ENCODE data around the gene FOXK2.
A peak's percentile ranks its signal among the peaks of the same experiment; 100 is the strongest.
"Not testable (repeated sequence)": the region's sequence is repeated elsewhere in the genome, so short reads cannot be mapped to it uniquely, and the experiment has no call there.

Gene FOXK2

GRCh38 chr17:82491196-82491530, 28.4 kb upstream of the FOXK2 start:
- Mint-ChIP-seq H3K36me3 (peaks cover 61% of the 10 kb centered on the region), H3K4me3 (no peak overlapping the region), H3K4me1 (peaks cover 36% of the 10 kb centered on the region), H3K27ac (no peak overlapping the region), H3K9me3 (no peaks in the 10 kb centered on the region)
- ATAC-seq: no peak
- DNase-seq (ENCODE audit: low spot score in 2 of 2): no peak

DNA sequence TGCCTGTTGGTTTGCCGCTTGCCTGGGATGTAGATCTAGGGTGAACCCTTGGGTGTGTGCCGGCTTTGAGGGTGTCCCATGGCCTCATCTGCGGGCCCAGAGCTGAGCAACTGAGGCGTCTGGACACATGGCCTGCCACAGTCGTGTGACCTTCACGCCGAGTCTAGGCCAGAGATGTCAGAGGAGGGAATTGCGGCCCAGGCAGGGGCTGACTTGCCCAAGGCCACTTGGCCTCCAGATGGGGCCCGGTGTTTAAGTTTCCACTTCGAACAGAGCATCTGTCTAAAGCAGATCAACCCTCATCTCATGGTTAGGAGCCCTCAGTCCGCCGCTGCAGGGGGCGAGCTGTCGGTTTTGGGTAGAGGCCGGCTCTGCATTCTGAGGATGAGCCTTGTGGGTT, 28.0 kb upstream of the FOXK2 start:
- Mint-ChIP-seq H3K36me3 (peaks cover 57% of the 10 kb centered on the region), H3K9me3 (no peaks in the 10 kb centered on the region), H3K4me3 (no peak overlapping the region), H3K27ac (no peak overlapping the region), H3K4me1 (peaks cover 36% of the 10 kb centered on the region)
- no peak for ATAC-seq
- no peak for DNase-seq (ENCODE audit: low spot score in 2 of 2)

GRCh38 chr17:82492643-82493225, 26.8 kb upstream of the FOXK2 start:
- no peak for ATAC-seq
- Mint-ChIP-seq H3K27ac (no peak overlapping the region), H3K9me3 (no peaks in the 10 kb centered on the region), H3K36me3 (peaks cover 45% of the 10 kb centered on the region), H3K4me1 (peaks cover 39% of the 10 kb centered on the region), H3K4me3 (no peak overlapping the region)
- DNase-seq (ENCODE audit: low spot score in 2 of 2): no peak

DNA sequence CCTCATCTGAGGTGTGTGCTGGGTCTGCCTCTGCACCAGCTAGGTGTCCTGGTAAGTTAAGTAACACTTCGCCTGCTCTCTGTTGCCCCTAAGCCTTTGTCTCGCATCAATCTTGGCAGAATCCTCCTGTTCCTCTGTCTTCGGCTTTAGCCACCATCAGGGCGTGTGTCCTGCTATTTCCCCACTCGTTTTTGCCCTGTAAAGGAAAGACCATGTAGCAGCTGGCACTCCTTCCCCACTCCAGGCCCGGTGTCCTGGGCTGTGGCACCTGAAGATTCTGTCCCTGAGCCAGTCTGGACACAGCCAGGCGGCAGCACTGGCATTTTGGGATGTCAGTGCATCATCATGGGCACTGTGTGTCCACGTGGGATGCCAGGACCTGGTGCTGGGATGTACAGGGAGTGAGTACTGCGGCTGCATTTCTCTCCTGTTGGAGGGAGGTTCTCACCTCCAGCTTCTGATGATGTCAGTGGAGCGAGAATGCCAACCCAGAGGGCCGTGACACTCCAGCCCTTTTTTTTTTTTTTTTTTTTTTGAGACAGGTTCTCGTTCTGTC, 26.2 kb upstream of the FOXK2 start:
- Mint-ChIP-seq H3K4me3 (no peak overlapping the region), H3K27ac (peak overlapping the region; percentile 97), H3K36me3 (peaks cover 45% of the 10 kb centered on the region), H3K9me3 (no peaks in the 10 kb centered on the region), H3K4me1 (peaks cover 44% of the 10 kb centered on the region)
- ATAC-seq (no peak), DNase-seq (ENCODE audit: low spot score in 2 of 2) (no peak)

DNA sequence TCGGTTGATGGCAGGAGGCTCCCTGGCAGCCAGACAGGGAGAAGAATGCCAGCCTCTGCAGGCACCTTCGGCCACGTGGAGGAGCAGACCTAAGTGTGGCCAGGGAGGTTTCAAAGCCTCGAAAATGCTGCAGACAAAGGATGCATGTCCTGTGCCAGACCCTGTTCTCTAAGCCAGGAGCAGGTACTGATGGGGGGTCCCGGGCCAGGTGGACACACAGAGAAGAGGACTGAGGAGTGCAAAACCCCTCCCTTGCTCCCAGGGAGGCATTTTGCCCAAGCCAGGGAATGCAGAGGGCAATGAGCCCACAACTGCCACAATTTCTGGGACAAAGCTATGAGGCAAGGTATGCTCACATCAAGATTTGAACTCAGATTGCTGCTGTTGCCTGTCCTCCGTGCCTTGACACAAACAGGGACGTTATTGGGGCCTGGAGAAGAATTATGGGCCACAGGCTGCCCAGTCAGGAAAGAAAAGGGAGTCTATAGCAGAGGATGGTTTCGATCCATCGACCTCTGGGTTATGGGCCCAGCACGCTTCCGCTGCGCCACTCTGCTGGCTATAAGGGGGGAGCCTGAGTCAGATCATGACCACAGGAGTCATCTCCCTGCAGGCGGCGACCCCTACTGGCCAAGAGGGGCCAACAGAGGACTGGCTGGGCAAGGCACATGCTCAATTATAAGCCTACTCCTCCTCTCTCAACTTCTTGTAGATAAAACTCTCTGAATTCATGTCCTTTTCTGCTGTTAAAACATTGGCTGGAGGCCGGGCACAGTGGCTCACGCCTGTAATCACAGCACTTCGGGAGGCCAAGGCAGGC, 25.1 kb upstream of the FOXK2 start:
- H3K27ac Mint-ChIP-seq: peak overlapping the region; percentile 97
- peak; percentile 90 to 98 for DNase-seq (ENCODE audit: low spot score in 2 of 2)
- no peaks in the 10 kb centered on the region for H3K9me3 Mint-ChIP-seq
- peaks cover 48% of the 10 kb centered on the region for H3K4me1 Mint-ChIP-seq
- peak overlapping the region; percentile 53 for H3K4me3 Mint-ChIP-seq
- H3K36me3 Mint-ChIP-seq: peaks cover 35% of the 10 kb centered on the region
- ATAC-seq: peak; percentile 85

- peaks cover 49% of the 10 kb centered on the region for H3K4me1 Mint-ChIP-seq
- peak overlapping the region; percentile 75 for H3K4me3 Mint-ChIP-seq
- no peaks in the 10 kb centered on the region for H3K9me3 Mint-ChIP-seq
- no peak for DNase-seq (ENCODE audit: low spot score in 2 of 2)
- H3K36me3 Mint-ChIP-seq: peaks cover 22% of the 10 kb centered on the region
- peak overlapping the region; percentile 85 for H3K27ac Mint-ChIP-seq
- no peak for ATAC-seq
Observed at GRCh38 chr17:82495844-82496528, 23.5 kb upstream of the FOXK2 start.

DNA sequence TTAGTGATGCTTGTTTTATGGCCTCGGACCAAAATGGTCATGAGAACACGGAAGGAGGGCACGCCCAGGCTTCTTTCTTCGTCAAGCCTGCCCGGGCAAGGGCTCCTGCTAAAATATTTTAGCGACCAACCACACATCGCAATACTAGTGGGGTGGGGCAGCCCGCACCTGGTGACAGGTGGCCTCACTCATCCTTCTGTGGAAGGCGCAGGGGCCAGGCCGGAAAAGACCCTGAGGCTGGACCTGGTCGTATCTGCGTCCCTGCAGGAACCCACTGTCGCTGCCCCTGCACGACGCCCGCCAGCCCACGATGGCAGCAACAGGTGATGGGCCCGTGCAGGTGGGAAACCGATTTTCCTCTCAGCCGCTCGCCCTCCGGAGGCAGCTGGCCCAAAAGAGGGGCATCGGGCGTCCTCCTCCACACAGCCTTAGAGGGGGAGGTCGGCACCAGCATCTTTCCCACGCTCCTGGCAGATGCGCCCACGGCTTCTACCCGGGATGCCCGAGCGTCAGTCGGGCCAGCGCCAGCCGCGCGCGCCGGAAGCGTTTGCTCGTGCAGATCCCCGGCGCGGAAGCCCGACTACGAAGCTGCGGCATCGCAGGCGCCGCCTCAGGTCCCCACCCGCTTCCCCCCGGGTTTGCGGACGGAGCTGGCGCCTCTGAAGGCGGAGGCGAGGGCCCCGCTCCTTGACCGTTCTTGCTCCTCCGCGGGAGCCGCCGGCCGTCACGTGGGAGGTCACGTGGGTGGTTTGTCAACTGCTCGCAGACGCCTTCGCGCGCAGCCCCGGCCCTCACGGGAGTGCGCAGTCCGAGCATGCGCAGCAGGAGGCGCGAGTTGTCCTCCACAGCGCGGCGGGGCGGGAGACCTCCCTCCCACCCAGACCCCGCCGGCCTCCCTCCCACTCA, 22.8 kb upstream of the FOXK2 start:
- H3K9me3 Mint-ChIP-seq: no peaks in the 10 kb centered on the region
- peak overlapping the region; percentile 85 for H3K27ac Mint-ChIP-seq
- ATAC-seq (peak; percentile 78), DNase-seq (ENCODE audit: low spot score in 2 of 2) (peak; percentile 92 to 96)
- peak overlapping the region; percentile 75 for H3K4me3 Mint-ChIP-seq
- H3K36me3 Mint-ChIP-seq: peaks cover 22% of the 10 kb centered on the region
- peaks cover 49% of the 10 kb centered on the region for H3K4me1 Mint-ChIP-seq

GRCh38 chr17:82497483-82498405, 21.8 kb upstream of the FOXK2 start:
- peak; percentile 31 to 75 for DNase-seq (ENCODE audit: low spot score in 2 of 2)
- ATAC-seq: peak; percentile 36
- Mint-ChIP-seq H3K4me1 (peaks cover 49% of the 10 kb centered on the region), H3K27ac (peak overlapping the region; percentile 85), H3K36me3 (peaks cover 22% of the 10 kb centered on the region), H3K4me3 (peak overlapping the region; percentile 75), H3K9me3 (no peaks in the 10 kb centered on the region)

- ATAC-seq (no peak), DNase-seq (ENCODE audit: low spot score in 2 of 2) (no peak)
- no peak overlapping the region for H3K27ac Mint-ChIP-seq
- H3K36me3 Mint-ChIP-seq: peaks cover 6% of the 10 kb centered on the region
- no peak overlapping the region for H3K4me3 Mint-ChIP-seq
- no peaks in the 10 kb centered on the region for H3K9me3 Mint-ChIP-seq
- peaks cover 21% of the 10 kb centered on the region for H3K4me1 Mint-ChIP-seq
Observed at GRCh38 chr17:82502207-82502606, 17.3 kb upstream of the FOXK2 start.

GRCh38 chr17:82503094-82503727, 16.3 kb upstream of the FOXK2 start:
- DNase-seq (ENCODE audit: low spot score in 2 of 2): no peak
- peaks cover 13% of the 10 kb centered on the region for H3K4me1 Mint-ChIP-seq

GRCh38 chr17:82503728-82504308, 15.7 kb upstream of the FOXK2 start:
- Mint-ChIP-seq H3K9me3 (no peaks in the 10 kb centered on the region), H3K36me3 (no peaks in the 10 kb centered on the region), H3K4me3 (no peak overlapping the region), H3K27ac (no peak overlapping the region), H3K4me1 (peaks cover 11% of the 10 kb centered on the region)
- DNase-seq (ENCODE audit: low spot score in 2 of 2) (no peak), ATAC-seq (no peak)

More at GRCh38 chr17:82503094-82503727, 16.3 kb upstream of the FOXK2 start:
- H3K27ac Mint-ChIP-seq: no peak overlapping the region
- H3K4me3 Mint-ChIP-seq: no peak overlapping the region
- ATAC-seq: no peak
- H3K9me3 Mint-ChIP-seq: no peaks in the 10 kb centered on the region
- H3K36me3 Mint-ChIP-seq: peaks cover 2% of the 10 kb centered on the region

DNA sequence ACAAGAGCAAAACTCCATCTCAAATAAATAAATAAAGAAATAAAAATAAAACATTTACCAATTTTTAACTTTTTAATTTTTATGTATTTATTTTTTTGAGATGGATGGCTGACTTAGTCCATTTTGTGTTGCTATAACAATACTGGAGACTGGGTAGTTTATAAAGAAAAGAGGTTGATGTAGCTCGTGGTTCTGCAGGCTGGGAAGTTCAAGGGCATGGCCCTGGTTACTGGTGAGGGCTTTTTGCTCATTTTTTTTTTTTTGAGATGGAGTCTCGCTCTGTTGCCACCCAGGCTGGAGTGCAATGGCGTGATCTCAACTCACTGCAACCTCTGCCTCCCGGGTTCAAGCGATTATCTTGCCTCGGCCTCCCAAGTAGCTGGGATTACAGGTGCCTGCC, 14.2 kb upstream of the FOXK2 start:
- H3K27ac Mint-ChIP-seq: no peak overlapping the region
- ATAC-seq (no peak), DNase-seq (ENCODE audit: low spot score in 2 of 2) (no peak)
- no peaks in the 10 kb centered on the region for H3K9me3 Mint-ChIP-seq
- H3K4me3 Mint-ChIP-seq: no peak overlapping the region
- H3K36me3 Mint-ChIP-seq: no peaks in the 10 kb centered on the region
- H3K4me1 Mint-ChIP-seq: peaks cover 7% of the 10 kb centered on the region

DNA sequence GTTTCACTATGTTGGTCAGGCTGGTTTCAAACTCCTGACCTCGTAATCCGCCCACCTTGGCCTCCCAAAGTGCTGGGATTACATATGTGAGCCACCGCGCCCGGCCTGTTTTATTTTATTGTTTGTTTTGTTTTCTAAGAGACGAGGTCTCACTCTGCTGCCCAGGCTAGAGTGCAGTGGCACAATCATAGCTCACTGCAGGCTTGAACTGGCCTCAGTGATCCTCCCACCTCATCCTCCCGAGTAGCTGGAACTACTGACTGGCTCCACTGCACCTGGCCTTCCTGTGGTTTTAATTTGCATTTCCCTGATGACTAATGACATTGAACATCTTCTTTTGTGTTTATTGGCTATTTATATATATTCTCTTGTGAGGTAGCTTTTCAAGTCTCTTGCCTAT, 13.1 kb upstream of the FOXK2 start:
- H3K4me3 Mint-ChIP-seq: peak overlapping the region; percentile 10
- ATAC-seq: peak; percentile 98
- DNase-seq (ENCODE audit: low spot score in 2 of 2); H3K36me3 Mint-ChIP-seq; H3K9me3 Mint-ChIP-seq: not testable (repeated sequence)
- H3K27ac Mint-ChIP-seq: peak overlapping the region; percentile 52
- H3K4me1 Mint-ChIP-seq: peaks cover 11% of the 10 kb centered on the region
